Muscle of arm (tissue), 12 donors: ENCODE results near the gene ACOXL. TPM values are rescaled to one million over a fixed set of nuclear protein-coding genes. Genes with fewer than 3 reads are reported as not detected.

Experiments used
- DNase-seq: peaks from one replicate; pipeline ENCODE4 v3.0.0-alpha.2; 2013
- polyA plus RNA-seq, 12 donors: library from polyadenylated mRNA; unstranded; fragments of 120-200 nt; gene quantifications; one replicate each; pipeline ENCODE4 v1.2.1, GENCODE V29; 2013; ENCODE audit not compliant: insufficient read length in 12 of 12

Gene ACOXL
- polyA plus RNA-seq, 12 donors, result 0.12 to 0.71 (median 0.27) TPM; not detected in 4

DNA sequence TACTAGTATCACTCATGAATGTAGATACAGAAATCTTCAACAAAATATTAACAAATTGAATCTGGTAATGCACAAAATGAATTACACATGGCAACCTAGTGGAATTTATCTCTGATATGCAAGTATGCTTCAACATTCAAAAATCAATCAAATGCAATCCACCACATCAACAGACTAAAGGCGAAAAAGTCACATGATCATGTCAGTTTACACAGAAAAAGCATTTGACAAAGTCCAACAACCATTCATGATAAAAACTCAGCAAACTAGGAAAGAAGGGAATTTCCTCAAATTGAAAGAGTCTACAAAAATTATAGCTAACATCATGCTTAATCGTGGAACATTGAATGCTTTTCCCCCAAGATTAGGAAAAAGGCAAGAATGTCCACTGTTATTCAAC, 237.8 kb downstream of the ACOXL start:
- DNase-seq, result no peak

DNA sequence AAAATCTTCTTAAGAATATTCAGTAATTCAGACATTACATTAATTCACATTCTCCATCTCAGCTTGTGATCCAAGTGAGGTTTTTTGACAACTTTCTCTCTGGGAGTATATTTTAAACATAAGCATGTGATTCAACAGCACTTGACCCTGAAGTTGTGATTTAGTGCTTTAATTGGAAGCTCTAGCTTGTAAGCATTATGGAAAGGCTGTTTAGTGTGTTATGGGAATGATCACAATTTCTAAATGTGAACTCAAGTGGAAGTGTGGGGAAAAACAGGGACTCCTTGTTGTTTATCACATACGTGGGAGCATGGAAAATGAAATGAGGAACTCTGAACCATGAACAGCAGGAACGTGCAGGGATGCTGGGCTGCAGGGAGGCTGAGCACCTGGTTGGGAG, 239.4 kb downstream of the ACOXL start:
- DNase-seq, result no peak

DNA sequence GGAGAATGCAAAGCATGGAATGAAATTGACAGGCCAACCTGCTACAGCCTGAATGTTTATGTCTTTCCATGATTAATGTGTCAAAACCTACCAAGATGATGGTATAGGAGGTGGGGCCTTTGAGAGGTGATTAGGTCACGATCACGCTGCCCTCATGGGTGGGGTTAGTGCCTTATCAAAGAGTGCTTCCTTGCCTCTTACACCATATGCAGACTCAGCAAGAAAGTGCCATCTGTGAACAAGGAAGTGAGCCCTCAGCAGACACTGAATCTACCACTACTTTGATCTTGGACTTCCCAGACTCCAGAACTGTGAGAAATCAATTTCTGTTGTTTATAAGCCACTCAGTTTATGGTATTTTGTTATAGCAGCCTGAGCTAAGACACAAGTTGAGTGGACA, 240.9 kb downstream of the ACOXL start:
- DNase-seq, result no peak

DNA sequence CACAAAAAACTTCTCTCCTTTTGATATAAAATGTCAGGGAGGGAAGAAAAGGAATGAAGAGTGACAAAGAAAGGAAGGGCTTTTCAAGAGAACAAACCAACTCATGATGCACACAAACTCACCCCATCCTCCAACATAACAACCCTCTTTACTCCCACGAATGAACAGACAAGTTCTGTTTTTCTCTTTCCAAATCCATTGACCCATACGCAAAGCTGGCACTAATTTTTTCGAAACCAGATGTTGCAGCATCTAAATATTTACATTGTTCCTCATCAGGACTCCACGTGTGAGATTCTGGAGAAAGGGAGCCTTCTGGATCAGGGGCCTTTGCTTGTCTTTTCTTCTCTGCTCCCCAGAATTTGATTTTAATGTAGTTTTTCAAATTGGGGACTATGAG, 245.0 kb downstream of the ACOXL start:
- no peak for DNase-seq

DNA sequence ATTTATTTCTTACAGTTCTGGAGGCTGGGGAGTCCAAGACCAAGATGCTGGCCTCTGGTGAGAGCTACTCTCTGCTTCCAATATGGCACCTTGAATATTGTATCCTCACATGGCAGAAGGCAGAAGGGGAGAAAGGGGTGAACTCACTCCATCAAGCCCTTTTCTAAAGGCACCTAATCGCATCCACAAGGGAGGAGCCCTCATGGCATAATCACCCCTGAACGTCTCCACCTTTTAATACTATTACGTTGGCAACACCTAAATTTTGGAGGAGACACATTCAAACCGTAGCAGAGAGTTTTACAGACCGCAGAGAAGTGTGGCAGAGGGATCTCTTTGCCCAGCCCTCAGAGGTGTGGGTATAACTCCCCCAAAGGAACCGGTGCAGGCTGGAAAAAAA, 245.8 kb downstream of the ACOXL start:
- no peak for DNase-seq

DNA sequence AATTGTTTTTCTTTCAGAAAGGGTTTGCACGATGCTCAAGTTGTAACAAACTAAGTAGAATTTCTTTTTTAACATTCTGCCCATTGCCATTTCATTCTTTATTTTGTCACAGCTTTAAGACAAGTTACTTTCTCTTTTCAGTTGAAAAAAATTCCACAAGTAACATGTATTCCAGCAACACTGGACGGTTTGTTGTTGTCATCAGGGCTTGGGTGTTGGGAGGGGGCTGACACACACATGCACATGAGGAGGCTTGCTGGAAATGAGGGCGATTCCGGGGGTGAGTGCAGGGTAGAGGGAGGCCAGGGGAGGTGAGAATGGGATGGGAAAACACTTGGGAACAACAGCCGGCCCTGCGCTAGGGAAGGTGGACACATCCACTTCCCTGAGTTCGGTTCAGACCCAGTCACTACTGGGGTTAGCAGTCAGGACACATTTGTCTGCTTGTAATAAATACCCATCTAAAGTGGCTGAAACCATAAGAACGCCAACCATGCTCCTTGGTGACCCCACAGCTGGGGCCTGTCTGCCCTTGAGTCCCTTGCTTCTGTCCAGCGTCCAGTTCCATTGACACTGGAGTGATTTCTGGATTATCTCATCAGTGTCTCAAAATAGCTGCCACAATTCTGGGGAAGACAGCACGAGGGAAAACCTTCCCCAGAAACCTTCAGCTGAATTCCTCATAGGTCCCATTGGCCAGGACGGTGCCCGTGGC, 246.5 kb downstream of the ACOXL start:
- no peak for DNase-seq

DNA sequence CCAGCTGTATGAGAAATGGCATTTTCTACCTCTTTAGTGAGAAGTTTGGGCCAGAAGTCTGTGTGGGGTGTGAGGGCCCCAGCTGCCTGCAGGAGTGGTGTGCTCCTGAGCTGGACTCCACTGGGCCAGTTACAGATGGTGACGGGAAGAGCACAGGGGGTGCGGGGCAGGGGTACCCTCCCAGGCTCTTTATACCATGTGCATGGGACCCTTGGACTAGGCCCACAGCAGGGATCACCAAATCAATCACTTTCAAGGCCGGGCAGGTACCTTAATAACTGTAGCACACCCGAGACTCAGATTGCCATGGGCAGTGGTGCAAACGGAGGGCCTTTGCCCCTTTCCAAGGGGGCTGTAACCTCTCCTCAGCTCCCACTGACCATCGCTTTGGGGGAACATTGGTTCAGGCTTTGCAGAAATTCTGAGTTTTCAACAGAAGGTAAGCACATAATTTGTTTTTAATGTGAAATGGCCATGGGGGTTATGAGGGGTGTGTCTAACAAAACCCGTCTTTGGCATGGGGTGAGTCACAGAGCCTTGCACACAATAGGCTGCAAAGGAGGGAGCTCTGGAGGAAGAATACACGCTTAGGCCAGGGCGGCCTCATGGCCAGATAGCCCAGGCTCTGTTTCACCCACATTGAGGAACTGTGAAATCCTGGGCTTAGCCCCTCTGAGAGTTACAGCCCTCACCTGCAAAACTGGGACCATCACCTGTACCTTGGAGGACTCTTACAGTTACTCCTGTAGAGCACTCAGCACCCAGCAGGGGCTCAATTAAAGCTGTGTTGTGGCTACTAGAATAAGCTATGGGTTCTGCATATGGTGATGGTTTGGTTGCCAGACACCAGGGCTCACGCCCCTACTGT, 247.3 kb downstream of the ACOXL start:
- DNase-seq, result no peak

DNA sequence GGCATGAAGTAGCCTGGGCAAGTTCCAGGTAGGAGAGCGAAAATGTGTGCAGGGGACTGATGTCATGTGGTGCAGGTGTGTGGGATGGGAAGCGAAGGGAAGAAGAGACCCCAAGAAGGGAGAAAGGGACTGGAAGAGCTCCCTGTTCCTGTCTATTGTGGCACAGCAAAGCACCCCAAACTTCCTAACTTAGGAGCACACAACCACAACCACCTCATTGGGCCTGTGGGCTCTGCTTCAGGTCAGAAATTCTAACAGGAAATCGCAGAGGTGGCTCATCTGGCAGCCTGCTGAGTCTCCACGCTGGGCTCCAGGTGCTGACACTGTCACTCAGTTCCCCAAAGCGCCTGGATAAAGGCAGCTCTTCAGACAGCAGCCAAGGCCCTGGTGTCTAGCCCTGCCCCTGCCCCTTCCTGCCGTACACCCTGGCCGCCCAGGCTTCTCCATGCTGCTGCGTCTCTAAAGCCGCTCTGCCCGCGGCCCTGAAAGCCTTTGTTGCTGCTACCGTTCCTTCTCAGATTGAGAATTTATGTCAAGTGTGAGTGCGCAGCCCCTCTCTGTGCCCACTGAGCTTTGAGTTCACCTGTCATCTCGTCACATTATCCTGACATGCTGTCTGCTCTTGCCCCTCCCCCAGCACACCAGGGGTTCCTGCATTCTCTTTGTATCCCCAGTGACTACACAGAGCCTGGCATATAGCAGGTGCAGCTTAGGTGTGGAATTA, 248.1 kb downstream of the ACOXL start:
- DNase-seq, result no peak

DNA sequence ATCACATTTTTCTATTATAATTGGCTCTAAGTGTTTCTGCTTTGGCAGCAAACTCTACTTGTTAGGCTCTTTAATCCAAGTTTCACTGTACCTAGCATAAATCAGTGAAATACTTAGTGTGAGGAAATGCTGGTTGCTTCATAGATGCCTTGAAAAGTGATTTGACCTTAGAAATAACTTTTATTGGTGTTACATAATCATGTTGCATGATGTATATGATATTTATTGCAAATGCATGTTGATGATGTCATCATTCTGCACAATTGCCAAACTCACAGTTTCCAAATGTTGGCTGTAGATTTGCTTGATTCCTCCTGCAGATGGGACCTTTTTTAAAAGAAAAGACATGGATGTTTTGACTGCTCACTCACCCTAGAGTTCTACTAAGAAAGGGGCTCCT, 250.8 kb downstream of the ACOXL start:
- DNase-seq, result peak; percentile 73

DNA sequence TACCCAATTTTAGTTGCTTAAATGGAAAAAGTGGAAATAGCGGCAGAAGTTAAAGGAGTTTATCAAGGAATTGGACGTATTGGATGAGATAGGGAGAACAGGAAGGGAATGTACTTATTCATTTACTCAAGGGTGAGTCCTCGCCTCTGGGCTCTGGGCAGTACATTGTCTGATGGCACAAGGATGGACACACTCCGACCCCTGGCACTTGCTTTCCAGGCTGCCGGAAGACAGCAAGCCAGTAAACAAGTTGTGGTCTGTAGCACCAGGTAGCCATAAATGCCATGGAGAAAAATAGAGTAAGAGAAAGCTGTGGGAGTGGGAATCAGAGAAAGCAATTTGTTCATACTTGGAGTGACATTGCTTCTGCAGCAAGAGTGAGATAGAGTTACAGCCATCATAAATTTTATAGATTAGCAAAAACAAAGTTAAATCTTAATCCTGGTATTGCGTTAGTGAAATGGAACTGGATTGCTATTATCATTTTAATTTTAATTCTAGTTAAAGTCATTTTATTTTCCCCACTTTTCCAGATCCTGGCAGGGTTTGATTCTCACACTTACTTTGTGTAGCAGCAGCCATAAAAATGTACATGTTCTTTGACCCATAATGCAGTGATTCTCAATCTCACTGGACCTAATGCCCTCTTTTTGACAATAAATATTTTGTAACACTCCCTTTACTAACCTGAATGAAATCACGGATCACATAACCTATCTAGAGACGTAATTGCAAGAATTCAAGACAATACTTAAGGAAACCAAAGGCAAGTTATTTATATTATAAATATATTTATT, 252.5 kb downstream of the ACOXL start:
- DNase-seq, result no peak

DNA sequence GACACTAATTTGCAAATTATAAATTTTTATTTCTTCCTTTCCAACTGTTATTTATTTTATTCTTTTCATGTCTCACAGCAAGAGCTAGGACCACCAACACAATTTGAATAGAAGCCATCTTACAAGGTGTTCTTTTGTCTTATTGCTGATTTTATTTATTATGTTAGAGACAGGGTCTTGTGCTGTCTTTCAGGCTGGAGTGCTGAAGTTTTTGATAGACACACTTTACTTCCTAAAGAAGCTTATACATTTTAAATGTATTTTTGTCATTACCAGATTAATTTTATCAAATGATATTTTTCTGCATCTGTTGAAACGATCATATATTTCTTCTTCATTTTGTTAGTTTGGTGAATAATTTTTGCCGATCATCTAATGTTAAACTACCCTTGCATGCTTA, 258.1 kb downstream of the ACOXL start:
- DNase-seq, result no peak

DNA sequence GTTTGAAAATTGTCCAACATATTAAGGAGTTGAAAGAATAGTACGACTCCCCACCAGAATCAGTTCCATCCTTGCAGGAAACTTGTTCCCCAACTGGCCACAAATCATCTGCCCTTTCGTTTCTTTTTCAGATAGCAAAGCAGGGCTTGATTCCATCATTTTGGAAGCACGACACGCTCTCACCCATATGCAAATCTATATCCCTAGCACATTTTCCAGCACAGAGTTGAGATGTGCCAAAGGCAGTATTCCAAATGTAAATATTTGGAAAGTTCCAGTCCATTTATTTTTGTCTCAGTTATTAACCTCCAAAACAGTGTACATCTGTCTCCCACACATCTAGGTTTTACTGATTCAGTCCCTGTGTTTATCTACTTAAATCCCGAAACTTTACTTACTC, 259.5 kb downstream of the ACOXL start:
- peak; percentile 84 for DNase-seq

DNA sequence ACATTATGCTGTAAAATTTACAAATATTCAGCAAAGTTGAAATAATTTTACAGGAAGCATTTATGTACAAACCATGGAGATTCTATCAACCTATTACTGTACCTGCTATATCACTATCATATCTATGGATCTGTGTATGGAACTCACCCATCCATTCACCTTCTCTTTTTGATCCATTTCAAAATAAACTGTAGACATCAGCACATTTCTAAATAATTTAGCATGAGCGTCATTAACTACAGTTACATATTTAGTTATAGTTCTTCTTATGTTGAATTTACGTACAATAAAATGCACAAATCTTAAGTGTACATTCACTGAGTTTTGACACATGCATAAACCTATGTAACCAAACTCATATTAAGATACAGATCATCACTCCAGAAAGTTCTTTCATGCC, 260.5 kb downstream of the ACOXL start:
- no peak for DNase-seq

DNA sequence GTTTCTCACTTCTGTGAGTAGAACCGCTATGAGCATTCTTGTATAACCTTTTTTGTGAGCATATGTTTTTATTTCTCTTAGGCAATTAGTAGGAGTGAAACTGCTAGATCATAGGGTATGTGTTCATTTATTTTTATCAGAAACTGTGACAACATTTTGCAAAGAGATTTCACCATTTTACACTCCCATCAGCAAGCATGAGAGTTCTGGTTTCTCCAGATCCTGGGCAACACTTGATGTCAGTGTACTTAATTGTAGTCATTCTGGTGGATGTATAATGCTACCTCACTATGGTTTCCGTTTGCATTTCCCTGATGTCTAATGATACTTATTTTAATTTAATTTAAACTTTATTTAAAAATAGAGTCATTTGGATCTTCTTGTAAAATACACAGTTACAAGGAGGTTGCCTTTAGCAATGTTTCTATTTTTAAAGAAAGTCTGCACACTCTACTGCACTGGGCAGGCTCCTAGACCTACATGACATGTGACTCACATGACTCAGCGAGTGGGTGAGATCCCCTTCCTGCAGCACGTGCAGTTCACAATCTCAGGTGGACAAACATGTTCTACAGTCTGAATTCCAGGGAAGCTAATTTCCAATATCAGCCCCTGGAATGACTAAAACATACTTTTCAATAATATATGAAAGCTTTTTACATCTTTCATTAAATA, 261.3 kb downstream of the ACOXL start:
- peak; percentile 12 for DNase-seq

DNA sequence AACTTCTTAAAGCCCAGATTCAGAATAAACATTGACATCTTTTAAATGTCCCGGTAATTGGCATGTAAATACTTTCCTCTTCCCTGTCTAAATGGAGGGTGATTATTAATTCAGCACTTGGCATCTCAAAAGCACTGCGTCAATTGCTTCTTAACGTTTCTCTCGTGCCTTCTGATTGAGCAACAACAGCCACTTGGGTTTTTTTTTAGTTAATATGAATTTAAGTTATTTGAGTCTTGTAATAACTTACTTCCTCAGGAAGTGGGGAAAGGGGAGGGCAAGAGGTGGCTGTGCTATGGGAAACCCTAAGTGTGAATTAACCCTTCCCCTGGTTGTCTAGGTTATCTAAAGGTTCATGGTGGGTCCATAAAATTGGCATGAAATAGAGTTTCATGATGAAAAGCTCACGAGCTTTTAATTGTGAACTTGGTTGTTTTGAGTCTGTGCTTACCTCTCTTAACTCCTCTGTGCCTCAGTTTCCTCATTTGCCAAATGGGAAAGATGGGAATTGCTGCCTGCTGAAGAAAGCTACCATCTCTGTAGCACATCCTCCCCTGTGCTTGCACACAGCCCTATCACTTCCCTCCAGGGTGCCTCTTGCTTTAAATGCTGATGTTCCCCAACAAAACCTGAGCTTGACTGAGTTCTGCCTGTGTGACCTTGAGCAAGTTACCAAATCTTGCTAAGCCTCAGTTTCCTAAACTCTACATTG, 262.0 kb downstream of the ACOXL start:
- DNase-seq, result no peak

DNA sequence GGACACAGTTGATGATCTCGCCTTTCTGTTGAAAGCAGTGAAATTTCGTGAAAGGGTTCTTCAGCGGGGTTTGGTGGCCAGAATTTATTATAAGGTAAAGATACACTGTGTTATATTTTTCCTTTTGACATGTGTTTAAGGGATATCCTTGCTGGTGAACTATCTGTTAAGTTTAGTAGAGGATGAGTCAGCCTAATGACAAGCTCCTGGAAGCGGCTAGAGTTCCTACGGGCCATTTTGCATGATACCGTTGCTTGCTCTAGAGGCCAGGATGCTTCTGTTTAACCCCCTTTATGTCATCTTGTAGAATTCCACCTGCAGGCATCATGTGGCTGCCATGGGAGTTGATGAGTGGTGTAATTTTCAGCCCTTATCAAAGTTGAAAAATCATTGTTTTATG, 263.5 kb downstream of the ACOXL start:
- no peak for DNase-seq

DNA sequence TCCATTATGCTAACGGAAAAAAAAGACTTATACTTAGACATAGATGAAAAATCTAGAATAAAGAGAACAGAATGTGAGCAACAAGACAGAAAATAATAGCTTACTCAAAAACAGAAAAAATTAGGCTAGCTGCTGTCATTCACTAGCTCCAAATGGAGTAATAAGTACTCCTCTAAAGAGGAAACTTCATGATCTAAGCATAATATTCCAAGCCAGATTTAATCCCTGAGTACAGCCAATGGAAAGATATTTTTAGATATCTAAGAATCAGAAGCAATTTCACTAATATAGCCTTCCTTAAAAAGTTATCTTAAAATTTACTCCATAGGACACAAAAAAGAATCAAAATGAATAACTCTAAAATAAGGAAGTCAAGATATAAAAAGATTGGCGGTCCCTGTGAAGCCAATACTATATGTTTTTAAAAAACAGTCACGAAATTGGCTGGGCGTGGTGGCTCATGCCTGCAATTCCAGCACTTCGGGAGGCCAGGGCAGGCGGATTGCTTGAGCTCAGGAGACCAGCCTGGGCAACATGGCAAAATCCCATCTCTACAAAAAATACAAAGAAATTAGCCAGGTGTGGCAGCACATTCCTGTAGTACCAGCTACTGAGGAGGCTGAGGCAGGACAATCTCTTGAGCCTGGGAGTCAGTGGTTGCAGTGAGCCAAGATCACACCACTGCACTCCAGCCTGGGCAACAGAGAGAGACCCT, 265.1 kb downstream of the ACOXL start:
- DNase-seq, result no peak

DNA sequence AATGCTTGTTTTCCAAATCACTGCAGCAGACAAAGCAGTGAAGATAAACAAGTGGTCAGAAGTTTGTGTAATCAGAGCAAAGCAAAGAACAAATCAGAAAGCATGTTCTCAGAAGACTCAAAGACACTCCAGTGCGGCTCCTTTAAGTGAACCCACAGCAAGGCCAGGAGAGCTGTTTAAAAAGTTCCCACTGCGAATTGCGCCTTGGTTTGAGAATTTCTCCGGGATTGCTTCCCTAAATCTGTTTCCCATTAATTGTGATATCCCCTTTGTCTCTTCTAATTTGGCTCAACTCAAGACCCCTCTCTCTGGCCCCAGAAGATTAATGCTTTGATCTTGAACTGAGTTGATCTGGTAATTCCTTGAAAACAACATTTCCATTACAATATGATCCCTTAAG, 265.9 kb downstream of the ACOXL start:
- DNase-seq, result peak; percentile 59

DNA sequence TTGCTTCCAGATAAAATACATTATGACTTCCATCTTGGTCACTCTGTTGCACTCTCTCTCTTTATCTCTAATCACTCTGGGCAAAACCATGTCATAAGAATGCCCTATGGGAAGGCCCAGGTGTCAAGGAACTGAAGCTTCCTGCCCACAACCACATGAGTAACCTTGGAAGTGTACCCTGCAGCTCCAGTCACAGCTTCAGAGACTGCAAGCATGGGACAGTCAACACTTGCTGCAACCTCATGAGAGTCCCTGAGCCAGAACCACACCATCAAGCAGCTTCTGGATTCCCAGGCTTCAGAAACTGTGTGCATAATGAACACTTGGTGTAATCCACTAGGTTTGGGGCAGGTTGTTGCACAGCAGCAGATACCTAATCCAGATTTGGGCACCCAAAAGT, 267.3 kb downstream of the ACOXL start:
- no peak for DNase-seq

DNA sequence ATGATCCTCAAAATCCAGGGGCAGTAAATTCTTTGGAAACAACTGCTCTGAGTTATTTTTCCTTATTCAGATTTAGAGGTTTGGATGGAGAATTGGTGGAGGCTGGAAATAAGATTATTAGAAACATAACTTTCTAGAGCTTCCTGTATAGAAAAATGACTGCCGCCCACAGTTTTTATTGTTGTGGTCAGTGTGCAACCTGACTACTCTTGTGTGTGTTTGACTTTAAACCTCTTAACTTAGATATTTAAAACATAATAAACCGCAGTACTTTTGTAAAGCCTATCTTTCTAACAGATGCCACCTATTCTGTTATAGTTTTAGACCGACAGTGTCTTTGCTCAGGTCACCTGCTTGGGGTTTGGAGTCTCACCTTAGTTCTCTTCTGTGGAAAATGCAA, 272.9 kb downstream of the ACOXL start:
- DNase-seq, result no peak
